Panc1 (cell line): Measurements from ENCODE around the gene INSYN2B. TPM values are rescaled to one million over a fixed set of nuclear protein-coding genes. Genes with fewer than 3 reads are reported as not detected.

Experiments
- ATAC-seq: fragments of 200-7000 bp; cut with Tn5 transposase; 2 replicates; pipeline ENCODE4 v1.9.1; 2020; ENCODE audit warnings: mild to moderate bottlenecking, moderate library complexity
- BruUV-seq: library from RNA; stranded (reverse); fragments of 400-500 nt; replicated peaks from 2 replicates; lab custom pipeline; 2021; lab: Mats Ljungman, UMichigan
- CTCF ChIA-PET: fragments of 300-600 bp; sonication (Branson Sonifier 250); formaldehyde crosslinking; loops from one replicate; lab custom pipeline; 2022; ENCODE audit warnings: antibody characterized with exemption; lab: Charles Lee
- POLR2A ChIA-PET: fragments of 300-600 bp; sonication (Branson Sonifier 250); formaldehyde crosslinking; loops from one replicate; lab custom pipeline; 2022; ENCODE audit warnings: antibody characterized with exemption; lab: Charles Lee
- DNase-seq: peaks from one replicate; pipeline ENCODE4 v3.0.0-alpha.2; 2010; ENCODE audit warnings: low read depth, low spot score
- H3K27ac ChIP-seq: 2 replicates; pipeline ENCODE4 v1.5.1; 2011; ENCODE audit warnings: mild to moderate bottlenecking, low read length, inconsistent platforms
- H3K27me3 ChIP-seq: fragments of 200-500 bp; sonication (Bioruptor generic); 2 replicates; pipeline ENCODE4 v1.6.0; 2014; ENCODE audit warnings: low read length, inconsistent platforms; ENCODE audit not compliant: control insufficient read depth, insufficient read depth
- H3K36me3 ChIP-seq: fragments of 200-500 bp; sonication (Bioruptor generic); 2 replicates; pipeline ENCODE4 v1.5.1; 2014; ENCODE audit warnings: inconsistent platforms, mild to moderate bottlenecking, low read length, moderate library complexity; ENCODE audit not compliant: control insufficient read depth, insufficient read depth
- H3K4me1 ChIP-seq: 2 replicates; pipeline ENCODE4 v1.5.1; 2011; ENCODE audit warnings: inconsistent platforms, mild to moderate bottlenecking, low read length, moderate library complexity; ENCODE audit not compliant: control insufficient read depth, insufficient read depth
- H3K4me3 ChIP-seq, 2 experiments: 2 replicates each; pipeline ENCODE4 v1.5.1; 2011 to 2012; ENCODE audit warnings: low read depth in 2 of 2, low read length in 2 of 2, mild to moderate bottlenecking in 2 of 2, inconsistent platforms in 1 of 2, moderate library complexity in 1 of 2
- H3K9me3 ChIP-seq: fragments of 200-500 bp; sonication (Bioruptor generic); 2 replicates; pipeline ENCODE4 v1.5.1; 2014; ENCODE audit warnings: low read depth, mild to moderate bottlenecking, inconsistent platforms, low read length, moderate library complexity; ENCODE audit not compliant: control insufficient read depth, insufficient read depth
- POLR2AphosphoS5 ChIP-seq: IDR thresholded peaks from 2 replicates; pipeline ENCODE4 v1.6.1; 2012; ENCODE audit warnings: mild to moderate bottlenecking, low read depth, low read length, moderate library complexity
- SIN3A ChIP-seq: IDR thresholded peaks from 2 replicates; pipeline ENCODE4 v1.6.1; 2012; ENCODE audit warnings: low read depth, mild to moderate bottlenecking, low read length, moderate library complexity, borderline replicate concordance; ENCODE audit not compliant: insufficient read depth
- TCF7L2 ChIP-seq: IDR thresholded peaks from 2 replicates; pipeline ENCODE4 v1.6.1; 2011; ENCODE audit warnings: mild to moderate bottlenecking, low read depth, low read length, inconsistent platforms
- in situ Hi-C: cut with HindIII; loops from 2 replicates; pipeline ENCODE4 v1.10.0; 2016; ENCODE audit warnings: low sequenced_read_pairs, low pct_unique_long_range_greater_than_20kb
- intact Hi-C: fragments of 100-400 bp; cut with micrococcal nuclease; formaldehyde crosslinking; loops from one replicate; pipeline ENCODE4 v1.10.0; 2022; ENCODE audit not compliant: unreplicated experiment
- total RNA-seq: library from RNA; stranded (reverse); gene quantifications from one replicate; pipeline ENCODE4 v1.2.1, GENCODE V29; 2021; ENCODE audit not compliant: unreplicated experiment
- TF ChIP-seq, protein P1 (sequence below), 2 experiments: IDR thresholded peaks; 2 replicates each; pipeline ENCODE4 v1.6.1; 2011 to 2012; ENCODE audit warnings: low read depth in 2 of 2, control low read depth in 1 of 2, low read length in 1 of 2, mild to moderate bottlenecking in 1 of 2, moderate library complexity in 1 of 2; ENCODE audit not compliant: insufficient read depth in 1 of 2
- TF ChIP-seq, protein P2 (sequence below): fragments of 450-650 bp; IDR thresholded peaks from 2 replicates; pipeline ENCODE4 v1.5.1; 2017; ENCODE audit warnings: mild to moderate bottlenecking

INSYN2B gene
- total RNA-seq, 1 experiment from 2014 or later: 0.28 TPM

DNA sequence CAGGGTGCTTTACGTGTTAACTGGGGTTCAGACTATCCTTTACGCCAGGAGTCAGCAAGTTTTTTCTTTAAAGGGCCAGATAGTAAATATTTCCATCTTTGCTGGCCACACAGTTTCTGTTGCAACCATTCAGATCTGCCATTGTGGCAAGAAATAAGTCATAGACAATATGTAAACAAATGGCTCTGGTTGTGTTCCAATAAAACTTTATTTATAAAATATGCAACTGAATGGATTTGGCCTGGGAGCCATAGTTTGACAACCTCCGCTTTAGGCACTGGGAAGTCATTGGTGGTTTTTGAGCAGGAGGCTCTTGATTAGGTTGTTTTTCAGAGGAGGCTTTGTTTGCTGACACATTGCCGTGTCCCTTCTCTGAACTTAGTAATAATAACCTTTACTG lies 90.7 kb downstream of the INSYN2B start:
- no peak for DNase-seq
- no peak overlapping the region for H3K27ac ChIP-seq
- H3K36me3 ChIP-seq: no peaks in the 10 kb centered on the region
- CTCF ChIA-PET: no interaction called here
- no peaks in the 10 kb centered on the region for H3K27me3 ChIP-seq
- H3K9me3 ChIP-seq: no peaks in the 10 kb centered on the region
- H3K4me3 ChIP-seq: no peak overlapping the region
- POLR2A ChIA-PET: no interaction called here
- no peak for ATAC-seq
- TF ChIP-seq TCF7L2: no peak
- TF ChIP-seq, protein P1, sequence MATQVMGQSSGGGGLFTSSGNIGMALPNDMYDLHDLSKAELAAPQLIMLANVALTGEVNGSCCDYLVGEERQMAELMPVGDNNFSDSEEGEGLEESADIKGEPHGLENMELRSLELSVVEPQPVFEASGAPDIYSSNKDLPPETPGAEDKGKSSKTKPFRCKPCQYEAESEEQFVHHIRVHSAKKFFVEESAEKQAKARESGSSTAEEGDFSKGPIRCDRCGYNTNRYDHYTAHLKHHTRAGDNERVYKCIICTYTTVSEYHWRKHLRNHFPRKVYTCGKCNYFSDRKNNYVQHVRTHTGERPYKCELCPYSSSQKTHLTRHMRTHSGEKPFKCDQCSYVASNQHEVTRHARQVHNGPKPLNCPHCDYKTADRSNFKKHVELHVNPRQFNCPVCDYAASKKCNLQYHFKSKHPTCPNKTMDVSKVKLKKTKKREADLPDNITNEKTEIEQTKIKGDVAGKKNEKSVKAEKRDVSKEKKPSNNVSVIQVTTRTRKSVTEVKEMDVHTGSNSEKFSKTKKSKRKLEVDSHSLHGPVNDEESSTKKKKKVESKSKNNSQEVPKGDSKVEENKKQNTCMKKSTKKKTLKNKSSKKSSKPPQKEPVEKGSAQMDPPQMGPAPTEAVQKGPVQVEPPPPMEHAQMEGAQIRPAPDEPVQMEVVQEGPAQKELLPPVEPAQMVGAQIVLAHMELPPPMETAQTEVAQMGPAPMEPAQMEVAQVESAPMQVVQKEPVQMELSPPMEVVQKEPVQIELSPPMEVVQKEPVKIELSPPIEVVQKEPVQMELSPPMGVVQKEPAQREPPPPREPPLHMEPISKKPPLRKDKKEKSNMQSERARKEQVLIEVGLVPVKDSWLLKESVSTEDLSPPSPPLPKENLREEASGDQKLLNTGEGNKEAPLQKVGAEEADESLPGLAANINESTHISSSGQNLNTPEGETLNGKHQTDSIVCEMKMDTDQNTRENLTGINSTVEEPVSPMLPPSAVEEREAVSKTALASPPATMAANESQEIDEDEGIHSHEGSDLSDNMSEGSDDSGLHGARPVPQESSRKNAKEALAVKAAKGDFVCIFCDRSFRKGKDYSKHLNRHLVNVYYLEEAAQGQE (IDR thresholded peaks at IDR 0.05; ENCODE audit: insufficient read depth in 1 of 2, low read depth in 2 of 2, low read length in 1 of 2): no peak
- TF ChIP-seq POLR2AphosphoS5: no peak
- TF ChIP-seq SIN3A: no peak
- TF ChIP-seq, protein P2, sequence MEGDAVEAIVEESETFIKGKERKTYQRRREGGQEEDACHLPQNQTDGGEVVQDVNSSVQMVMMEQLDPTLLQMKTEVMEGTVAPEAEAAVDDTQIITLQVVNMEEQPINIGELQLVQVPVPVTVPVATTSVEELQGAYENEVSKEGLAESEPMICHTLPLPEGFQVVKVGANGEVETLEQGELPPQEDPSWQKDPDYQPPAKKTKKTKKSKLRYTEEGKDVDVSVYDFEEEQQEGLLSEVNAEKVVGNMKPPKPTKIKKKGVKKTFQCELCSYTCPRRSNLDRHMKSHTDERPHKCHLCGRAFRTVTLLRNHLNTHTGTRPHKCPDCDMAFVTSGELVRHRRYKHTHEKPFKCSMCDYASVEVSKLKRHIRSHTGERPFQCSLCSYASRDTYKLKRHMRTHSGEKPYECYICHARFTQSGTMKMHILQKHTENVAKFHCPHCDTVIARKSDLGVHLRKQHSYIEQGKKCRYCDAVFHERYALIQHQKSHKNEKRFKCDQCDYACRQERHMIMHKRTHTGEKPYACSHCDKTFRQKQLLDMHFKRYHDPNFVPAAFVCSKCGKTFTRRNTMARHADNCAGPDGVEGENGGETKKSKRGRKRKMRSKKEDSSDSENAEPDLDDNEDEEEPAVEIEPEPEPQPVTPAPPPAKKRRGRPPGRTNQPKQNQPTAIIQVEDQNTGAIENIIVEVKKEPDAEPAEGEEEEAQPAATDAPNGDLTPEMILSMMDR: no peak
- in situ Hi-C loops: no loop called here
- no TSS peak for BruUV-seq
- H3K4me1 ChIP-seq: no peaks in the 10 kb centered on the region
- intact Hi-C loops: no loop called here

GRCh38 chr5:169886677-169887076 lies 93.6 kb downstream of the INSYN2B start:
- Histone ChIP-seq H3K4me3 (no peak overlapping the region), H3K27me3 (no peaks in the 10 kb centered on the region), H3K36me3 (no peaks in the 10 kb centered on the region), H3K4me1 (no peaks in the 10 kb centered on the region), H3K27ac (no peak overlapping the region), H3K9me3 (no peaks in the 10 kb centered on the region)
- CTCF ChIA-PET: no interaction called here
- TF ChIP-seq, protein P2: no peak
- no peak for TF ChIP-seq POLR2AphosphoS5
- no peak for TF ChIP-seq SIN3A
- TF ChIP-seq TCF7L2: no peak
- POLR2A ChIA-PET: no interaction called here
- no peak for ATAC-seq
- intact Hi-C loops (no loop called here), in situ Hi-C loops (no loop called here)
- no TSS peak for BruUV-seq
- no peak for DNase-seq
